Stimulated activated CD8-positive, alpha-beta memory T cell treated with anti-CD3 and anti-CD28 coated beads, Interleukin-12 subunit alpha, Interleukin-12 subunit beta, amount 100 ng/mL, for 24 hours (primary cell): Measurements from ENCODE around the gene TEX48.

Experiments
- DNase-seq: peaks from one replicate; pipeline ENCODE4 v3.0.0-alpha.2; 2020; ENCODE audit errors: extremely low read depth

TEX48 gene

GRCh38 chr9:114681594-114682332, at the start of gene TEX48:
TSS of gene TEX48 (minus strand) at chr9:114682192. CDS start at chr9:114671723, 10,469 bp downstream.
- no peak for DNase-seq

- no peak for DNase-seq
Observed at GRCh38 chr9:114731701-114732100, 49.7 kb upstream of the TEX48 start.

GRCh38 chr9:114729706-114730105, 47.7 kb upstream of the TEX48 start:
- DNase-seq, result no peak

GRCh38 chr9:114725930-114726329, 43.9 kb upstream of the TEX48 start:
- no peak for DNase-seq

GRCh38 chr9:114724744-114725143, 42.8 kb upstream of the TEX48 start:
- no peak for DNase-seq

- DNase-seq, result no peak
Observed at GRCh38 chr9:114723931-114724330, 41.9 kb upstream of the TEX48 start.

- no peak for DNase-seq
Observed at GRCh38 chr9:114722937-114723620, 41.1 kb upstream of the TEX48 start.

GRCh38 chr9:114722081-114722621, 40.2 kb upstream of the TEX48 start:
- DNase-seq, result no peak

GRCh38 chr9:114721491-114722079, 39.6 kb upstream of the TEX48 start:
- no peak for DNase-seq

- no peak for DNase-seq
Observed at GRCh38 chr9:114720086-114720676, 38.2 kb upstream of the TEX48 start.

- DNase-seq, result no peak
Observed at GRCh38 chr9:114719290-114719689, 37.3 kb upstream of the TEX48 start.

- peak; percentile 76 for DNase-seq
Observed at GRCh38 chr9:114718801-114719221, 36.8 kb upstream of the TEX48 start.

GRCh38 chr9:114717908-114718486, 36.0 kb upstream of the TEX48 start:
- no peak for DNase-seq

GRCh38 chr9:114709636-114710035, 27.6 kb upstream of the TEX48 start:
- no peak for DNase-seq

- DNase-seq, result no peak
Observed at GRCh38 chr9:114706711-114707110, 24.7 kb upstream of the TEX48 start.

- DNase-seq, result no peak
Observed at GRCh38 chr9:114701988-114702387, 20.0 kb upstream of the TEX48 start.

GRCh38 chr9:114697951-114698351, 16.0 kb upstream of the TEX48 start:
- DNase-seq, result no peak

- DNase-seq, result no peak
Observed at GRCh38 chr9:114696814-114697544, 15.0 kb upstream of the TEX48 start.

- DNase-seq, result no peak
Observed at GRCh38 chr9:114695948-114696347, 14.0 kb upstream of the TEX48 start.

GRCh38 chr9:114694719-114695269, 12.8 kb upstream of the TEX48 start:
- no peak for DNase-seq

- DNase-seq, result no peak
Observed at GRCh38 chr9:114694146-114694545, 12.2 kb upstream of the TEX48 start.
